Neural crest cell (in vitro differentiated cells): ENCODE measurements around the gene AMIGO1. TPM values are rescaled to one million over a fixed set of nuclear protein-coding genes. Genes with fewer than 3 reads are reported as not detected.

Experiments used
- DNase-seq: peaks from one replicate; pipeline ENCODE4 v3.0.0; 2021; ENCODE audit warnings: low read depth, mixed read lengths, low spot score
- H3K27ac Mint-ChIP-seq: one replicate; pipeline ENCODE4 v1.8.0; 2021; ENCODE audit warnings: mild to moderate bottlenecking, mixed read lengths; ENCODE audit not compliant: unreplicated experiment
- H3K27me3 Mint-ChIP-seq: 2 replicates; pipeline ENCODE4 v1.8.0; 2021; ENCODE audit warnings: low read depth, mild to moderate bottlenecking, mixed read lengths
- H3K36me3 Mint-ChIP-seq: 2 replicates; pipeline ENCODE4 v1.8.0; 2021; ENCODE audit warnings: low read depth, mild to moderate bottlenecking, mixed read lengths
- H3K4me1 Mint-ChIP-seq: 2 replicates; pipeline ENCODE4 v1.8.0; 2021; ENCODE audit warnings: mixed read lengths
- H3K4me3 Mint-ChIP-seq: one replicate; pipeline ENCODE4 v1.8.0; 2021; ENCODE audit warnings: mild to moderate bottlenecking, mixed read lengths
- H3K9me3 Mint-ChIP-seq: 2 replicates; pipeline ENCODE4 v1.8.0; 2021; ENCODE audit warnings: mixed read lengths
- total RNA-seq: library from RNA; stranded (reverse); gene quantifications from 2 replicates; pipeline ENCODE4 v1.2.1, GENCODE V29; 2021
- TF ChIP-seq, protein P1 (sequence below): fragments of 200-600 bp; sonication (generic); conservative IDR thresholded peaks from 2 replicates; pipeline ENCODE4 v1.5.0; 2021; ENCODE audit warnings: antibody characterized with exemption, mild to moderate bottlenecking

AMIGO1 gene
- total RNA-seq, 1 donor from 2014 or later, result 7.2 TPM

DNA sequence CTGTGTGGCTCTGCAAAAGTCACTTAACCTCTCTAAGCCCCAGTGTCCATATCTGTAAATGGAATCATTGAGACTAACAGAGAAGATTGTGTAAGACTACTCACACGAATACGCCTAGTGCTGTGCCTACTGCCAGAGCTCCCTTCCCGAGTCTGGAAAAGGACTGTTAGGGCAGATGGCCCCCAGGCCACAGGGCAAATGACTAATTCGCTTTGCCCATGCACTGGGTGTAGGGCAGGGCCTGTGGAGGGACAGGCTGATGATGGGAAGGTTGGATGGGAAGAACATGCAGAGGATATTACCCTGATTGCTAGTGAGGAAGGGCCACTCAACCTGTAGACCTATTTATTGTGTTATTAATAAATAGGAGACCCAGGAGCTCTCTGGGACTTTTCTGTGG is 26.0 kb upstream of the AMIGO1 start:
- Mint-ChIP-seq H3K4me3 (no peak overlapping the region), H3K9me3 (no peaks in the 10 kb centered on the region), H3K36me3 (no peaks in the 10 kb centered on the region), H3K27me3 (no peaks in the 10 kb centered on the region), H3K27ac (no peak overlapping the region), H3K4me1 (peaks cover 22% of the 10 kb centered on the region)
- DNase-seq, result no peak
- TF ChIP-seq, protein P1, sequence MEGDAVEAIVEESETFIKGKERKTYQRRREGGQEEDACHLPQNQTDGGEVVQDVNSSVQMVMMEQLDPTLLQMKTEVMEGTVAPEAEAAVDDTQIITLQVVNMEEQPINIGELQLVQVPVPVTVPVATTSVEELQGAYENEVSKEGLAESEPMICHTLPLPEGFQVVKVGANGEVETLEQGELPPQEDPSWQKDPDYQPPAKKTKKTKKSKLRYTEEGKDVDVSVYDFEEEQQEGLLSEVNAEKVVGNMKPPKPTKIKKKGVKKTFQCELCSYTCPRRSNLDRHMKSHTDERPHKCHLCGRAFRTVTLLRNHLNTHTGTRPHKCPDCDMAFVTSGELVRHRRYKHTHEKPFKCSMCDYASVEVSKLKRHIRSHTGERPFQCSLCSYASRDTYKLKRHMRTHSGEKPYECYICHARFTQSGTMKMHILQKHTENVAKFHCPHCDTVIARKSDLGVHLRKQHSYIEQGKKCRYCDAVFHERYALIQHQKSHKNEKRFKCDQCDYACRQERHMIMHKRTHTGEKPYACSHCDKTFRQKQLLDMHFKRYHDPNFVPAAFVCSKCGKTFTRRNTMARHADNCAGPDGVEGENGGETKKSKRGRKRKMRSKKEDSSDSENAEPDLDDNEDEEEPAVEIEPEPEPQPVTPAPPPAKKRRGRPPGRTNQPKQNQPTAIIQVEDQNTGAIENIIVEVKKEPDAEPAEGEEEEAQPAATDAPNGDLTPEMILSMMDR, result no peak

DNA sequence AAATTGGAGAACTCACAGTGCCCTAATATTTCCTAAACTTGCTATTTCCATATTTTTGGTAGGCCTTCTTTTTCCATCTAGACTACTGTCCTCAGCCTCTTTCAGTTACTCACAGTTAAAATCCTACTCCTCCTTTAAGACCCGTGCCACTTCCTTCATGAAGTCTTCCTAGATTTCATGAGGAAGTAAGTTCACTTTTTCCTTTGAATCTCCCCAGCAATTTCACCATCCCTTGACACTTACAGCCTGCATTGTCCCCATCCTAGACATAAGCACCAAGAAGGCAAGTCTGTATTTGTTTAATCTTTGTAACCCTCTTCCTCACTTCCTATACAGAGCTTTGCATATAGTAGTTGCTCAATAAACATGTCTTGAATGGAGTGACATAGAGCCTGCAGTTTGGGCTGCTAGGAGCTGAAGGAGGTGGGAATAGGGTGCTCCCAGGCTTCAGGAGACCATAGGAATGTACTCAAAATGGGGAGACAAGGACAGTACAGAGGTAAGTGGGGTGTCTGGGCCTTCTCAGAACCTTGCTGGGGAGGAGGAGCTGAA is 24.9 kb upstream of the AMIGO1 start:
- Mint-ChIP-seq H3K36me3 (no peaks in the 10 kb centered on the region), H3K4me1 (peaks cover 28% of the 10 kb centered on the region), H3K4me3 (no peak overlapping the region), H3K27ac (no peak overlapping the region), H3K9me3 (no peaks in the 10 kb centered on the region), H3K27me3 (no peaks in the 10 kb centered on the region)
- TF ChIP-seq, protein P1, result no peak
- no peak for DNase-seq

DNA sequence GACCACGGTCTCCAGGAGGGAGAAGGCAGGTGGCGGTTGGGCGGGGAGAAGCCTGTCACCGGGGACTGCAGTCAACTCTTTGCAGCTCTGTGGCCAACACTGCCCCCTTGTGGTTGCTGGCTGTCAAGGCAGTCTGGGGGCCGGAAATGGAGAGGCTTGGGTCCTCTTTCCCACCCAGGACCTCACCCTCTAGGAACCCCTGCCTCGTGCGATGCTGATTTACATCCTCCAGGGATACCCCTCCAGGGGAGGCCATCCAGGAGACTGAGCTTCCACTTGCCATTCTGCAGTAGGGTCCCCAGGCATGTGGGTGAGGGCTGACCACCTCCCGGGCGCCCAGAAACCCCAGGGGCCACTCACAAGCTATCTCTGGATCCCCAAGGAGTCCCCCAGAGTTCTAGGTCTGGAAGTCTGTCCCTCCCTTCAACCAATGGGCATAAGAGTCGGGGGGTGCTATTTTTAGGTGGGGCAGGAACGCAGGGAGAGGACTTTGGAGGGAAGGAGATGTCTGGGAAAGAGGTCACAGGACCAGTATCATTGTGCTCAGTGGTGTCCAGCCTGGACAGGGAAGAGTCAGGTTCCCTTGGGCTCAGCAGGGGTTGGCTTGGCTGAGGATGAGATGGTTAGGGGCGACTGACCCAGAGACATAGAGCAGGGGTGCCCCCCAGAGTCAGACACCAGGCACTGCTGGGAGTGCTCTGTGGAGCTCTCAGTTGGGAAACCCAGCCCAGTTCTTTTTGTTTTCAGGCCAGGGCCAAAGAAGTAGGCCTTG is 23.0 kb upstream of the AMIGO1 start:
- no peak overlapping the region for H3K4me3 Mint-ChIP-seq
- no peaks in the 10 kb centered on the region for H3K36me3 Mint-ChIP-seq
- H3K9me3 Mint-ChIP-seq, result no peaks in the 10 kb centered on the region
- TF ChIP-seq, protein P1, result peak; percentile 91
- peaks cover 28% of the 10 kb centered on the region for H3K4me1 Mint-ChIP-seq
- no peaks in the 10 kb centered on the region for H3K27me3 Mint-ChIP-seq
- H3K27ac Mint-ChIP-seq, result peak overlapping the region; percentile 96
- DNase-seq, result peak; percentile 98

DNA sequence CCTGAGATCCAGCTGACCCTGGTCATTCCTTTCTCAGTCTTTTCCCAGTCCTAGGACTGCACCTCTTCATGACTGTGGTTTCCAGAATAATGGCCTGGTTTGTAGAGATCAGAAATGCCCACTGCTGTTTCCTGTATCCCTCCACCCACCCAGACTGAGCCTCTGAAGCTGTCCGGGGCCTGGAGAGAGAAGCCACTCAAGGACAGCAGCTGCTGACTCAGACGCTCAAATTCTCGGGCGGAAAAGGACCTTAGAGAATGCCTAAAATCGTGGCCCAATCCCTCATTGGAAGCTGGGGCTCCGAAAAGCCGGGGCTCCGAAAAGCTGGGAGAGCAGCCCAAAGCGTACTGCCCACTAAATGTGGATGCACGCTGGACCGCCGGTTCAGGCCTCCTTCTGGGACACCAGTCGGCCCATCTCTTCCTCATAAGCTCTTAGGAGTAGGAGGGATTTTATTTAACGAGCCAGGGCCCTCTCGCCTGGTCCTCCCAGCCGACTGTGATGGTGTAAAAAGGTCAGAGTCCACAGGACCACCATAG is 22.4 kb upstream of the AMIGO1 start:
- Mint-ChIP-seq H3K9me3 (no peaks in the 10 kb centered on the region), H3K27ac (peak overlapping the region; percentile 93), H3K4me1 (peaks cover 28% of the 10 kb centered on the region), H3K36me3 (no peaks in the 10 kb centered on the region), H3K4me3 (no peak overlapping the region), H3K27me3 (peaks cover 2% of the 10 kb centered on the region)
- TF ChIP-seq, protein P1, result no peak
- DNase-seq, result no peak

DNA sequence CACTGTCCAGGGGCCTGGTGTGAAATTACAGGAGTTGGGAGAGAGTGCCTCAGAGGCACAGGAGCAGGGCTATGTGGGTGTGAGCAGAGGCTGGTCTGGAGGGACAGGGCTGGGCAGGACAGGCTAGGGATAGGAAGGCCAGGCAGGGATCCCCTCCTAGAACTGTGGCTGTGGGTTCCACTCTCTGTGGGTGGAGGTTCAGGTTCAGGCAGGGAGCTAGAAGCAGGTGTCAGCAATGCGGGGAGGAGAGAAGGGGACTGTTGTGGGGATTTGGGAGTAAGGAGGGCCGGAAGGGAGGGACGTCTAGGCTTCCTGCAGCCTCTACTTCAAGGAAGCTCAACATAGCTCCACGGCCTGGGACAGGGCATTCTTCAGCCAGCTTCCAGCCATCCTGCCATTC is 21.9 kb upstream of the AMIGO1 start:
- peaks cover 28% of the 10 kb centered on the region for H3K4me1 Mint-ChIP-seq
- TF ChIP-seq, protein P1, result no peak
- no peaks in the 10 kb centered on the region for H3K36me3 Mint-ChIP-seq
- no peak overlapping the region for H3K4me3 Mint-ChIP-seq
- H3K27me3 Mint-ChIP-seq, result peaks cover 3% of the 10 kb centered on the region
- H3K27ac Mint-ChIP-seq, result peak overlapping the region; percentile 21
- no peaks in the 10 kb centered on the region for H3K9me3 Mint-ChIP-seq
- DNase-seq, result no peak
